Measurements from ENCODE around the gene NFATC3.
"Not testable (repeated sequence)": the region's sequence is repeated elsewhere in the genome, so short reads cannot be mapped to it uniquely, and the experiment has no call there.

The NFATC3 gene

DNA sequence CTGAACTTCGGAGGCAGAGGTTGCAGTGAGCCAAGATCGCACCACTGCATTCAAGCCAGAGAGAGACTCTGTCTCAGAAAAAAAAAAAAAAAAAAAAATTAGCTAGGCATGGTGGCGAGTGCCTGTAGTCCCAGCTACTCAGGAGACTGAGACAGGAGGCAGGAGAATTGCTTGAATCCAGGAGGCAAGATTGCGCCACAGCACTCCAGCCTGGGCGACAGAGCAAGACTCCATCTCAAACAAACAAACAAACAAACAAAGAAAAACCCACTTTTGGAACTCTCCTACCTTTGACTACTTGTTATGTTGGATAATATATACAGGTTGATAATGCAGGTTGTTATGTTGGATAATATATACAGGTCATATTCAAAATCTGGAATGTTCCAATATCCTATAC is 35.3 kb downstream of the NFATC3 start:
- not testable (repeated sequence) for DNase-seq (ENCODE audit: low read depth)

DNA sequence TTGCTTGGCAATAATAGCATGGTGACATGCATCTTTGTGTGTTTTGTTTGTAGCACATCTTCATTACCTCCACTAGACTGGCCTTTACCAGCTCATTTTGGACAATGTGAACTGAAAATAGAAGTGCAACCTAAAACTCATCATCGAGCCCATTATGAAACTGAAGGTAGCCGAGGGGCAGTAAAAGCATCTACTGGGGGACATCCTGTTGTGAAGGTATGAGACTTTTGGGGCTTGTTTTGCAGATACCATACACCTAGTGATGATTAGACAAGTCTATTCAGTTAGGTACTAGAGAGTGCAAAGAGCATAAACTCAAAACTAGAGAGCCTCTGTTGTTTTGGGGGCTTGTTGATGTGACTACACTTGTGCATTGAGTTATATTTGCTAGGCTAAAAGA is 41.2 kb downstream of the NFATC3 start:
- no peak for DNase-seq (ENCODE audit: low read depth)

DNA sequence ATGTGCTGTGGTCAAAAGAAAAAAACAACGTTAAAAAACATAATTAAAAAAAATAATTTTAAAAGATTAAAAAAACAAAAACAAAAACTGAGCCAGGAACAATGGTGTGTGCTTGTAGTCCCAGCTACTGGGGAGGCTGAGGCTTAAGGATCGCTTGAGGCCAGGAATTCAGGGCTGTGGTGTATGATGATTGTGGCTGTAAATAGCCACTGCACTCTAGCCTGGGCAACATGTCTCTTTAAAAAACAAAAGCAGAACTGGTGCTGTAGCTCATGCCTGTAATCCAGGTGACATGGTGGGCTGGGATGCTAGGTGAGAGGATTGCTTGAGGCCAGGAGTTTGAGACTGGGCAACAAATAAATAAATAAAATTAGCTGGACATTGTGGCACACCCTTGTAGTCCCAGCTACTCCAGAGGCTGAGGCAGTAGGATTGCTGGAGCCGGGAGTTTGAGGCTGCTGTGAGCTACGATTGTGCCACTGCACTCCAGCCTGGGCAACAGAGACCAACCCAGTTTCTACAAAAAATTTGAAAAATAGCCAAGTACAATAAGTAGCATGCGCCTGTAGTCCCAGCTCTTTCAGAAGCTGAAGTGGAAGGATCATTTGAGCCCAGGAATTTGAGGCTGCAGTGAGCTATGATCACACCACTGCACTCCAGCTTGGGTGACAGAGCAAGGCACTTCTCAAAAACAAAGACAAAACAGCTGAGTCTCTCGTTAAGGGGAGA is 43.6 kb downstream of the NFATC3 start:
- no peak for DNase-seq (ENCODE audit: low read depth)

DNA sequence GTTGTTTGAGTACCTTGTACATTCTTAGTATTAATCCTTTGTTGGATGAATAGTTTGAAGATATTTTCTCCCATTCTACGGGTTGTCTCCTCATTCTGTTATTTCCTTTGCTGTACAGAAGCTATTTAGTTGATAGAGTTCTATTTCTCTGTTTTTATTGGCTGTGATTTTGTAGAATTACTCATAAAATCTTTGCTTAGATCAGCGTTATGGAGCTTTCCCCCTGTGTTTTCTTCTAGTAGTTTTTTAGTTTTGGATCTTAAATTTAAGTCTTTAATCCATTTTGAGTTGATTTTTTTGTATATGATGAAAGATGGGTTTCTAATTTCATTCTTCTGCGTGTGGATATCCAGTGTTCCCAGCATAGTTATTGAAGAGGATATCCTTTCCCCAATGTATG is 45.4 kb downstream of the NFATC3 start:
- DNase-seq (ENCODE audit: low read depth): no peak

DNA sequence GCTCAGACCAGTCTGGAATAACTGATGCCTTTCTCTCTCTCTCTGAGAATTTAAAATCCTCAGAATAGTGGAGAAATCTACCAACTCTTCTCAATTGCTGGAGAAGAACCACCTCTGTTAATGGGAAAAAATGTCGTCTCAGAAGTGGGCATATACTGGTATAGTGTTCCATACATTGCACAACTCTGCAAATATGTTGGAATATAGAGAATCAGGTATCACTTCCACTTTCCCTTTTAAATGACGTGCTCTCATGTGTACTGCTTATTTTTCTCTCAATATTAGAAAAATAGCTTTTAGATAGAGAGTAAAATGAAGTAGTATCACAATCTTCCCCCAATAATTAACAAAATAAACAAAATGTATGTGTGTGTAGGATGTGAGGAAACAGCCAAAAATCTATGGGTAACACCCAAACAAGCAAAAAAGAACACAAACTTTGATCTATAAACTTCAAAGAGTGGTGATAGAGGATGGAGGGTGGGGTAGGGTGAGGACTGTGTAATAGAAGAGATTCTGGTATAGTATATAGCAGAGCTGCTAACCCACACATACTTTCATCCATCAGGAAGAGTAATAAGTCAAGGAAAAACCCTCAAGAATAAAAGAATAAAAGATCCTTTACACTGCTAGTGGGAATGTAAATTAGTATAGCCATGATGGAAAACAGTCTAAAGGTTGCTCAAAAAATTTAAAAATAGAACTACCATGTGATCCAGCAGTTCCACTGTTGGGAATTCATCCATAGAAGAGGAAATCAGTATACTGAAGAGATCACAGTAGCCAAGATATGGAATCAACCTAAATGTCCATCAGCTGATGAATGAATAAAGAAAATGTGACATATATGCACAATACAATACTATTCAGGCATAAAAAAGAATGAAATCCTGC is 46.9 kb downstream of the NFATC3 start:
- DNase-seq (ENCODE audit: low read depth): no peak

DNA sequence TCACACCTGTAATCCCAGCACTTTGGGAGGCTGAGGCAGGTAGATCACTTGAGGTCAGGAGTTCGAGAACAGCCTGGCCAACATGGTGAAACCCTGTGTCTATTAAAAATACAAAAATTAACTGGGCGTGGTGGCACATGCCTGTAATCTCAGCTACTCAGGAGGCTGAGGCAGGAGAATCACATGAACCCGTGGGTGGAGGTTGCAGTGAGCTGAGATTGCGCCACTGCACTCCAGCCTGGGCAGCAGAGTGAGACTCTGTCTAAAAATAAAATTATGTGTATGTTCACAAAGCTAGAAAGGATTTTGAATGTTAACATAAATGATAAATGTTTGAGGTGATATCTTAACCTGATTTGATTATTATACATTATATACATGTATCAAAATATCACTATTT is 47.8 kb downstream of the NFATC3 start:
- not testable (repeated sequence) for DNase-seq (ENCODE audit: low read depth)

DNA sequence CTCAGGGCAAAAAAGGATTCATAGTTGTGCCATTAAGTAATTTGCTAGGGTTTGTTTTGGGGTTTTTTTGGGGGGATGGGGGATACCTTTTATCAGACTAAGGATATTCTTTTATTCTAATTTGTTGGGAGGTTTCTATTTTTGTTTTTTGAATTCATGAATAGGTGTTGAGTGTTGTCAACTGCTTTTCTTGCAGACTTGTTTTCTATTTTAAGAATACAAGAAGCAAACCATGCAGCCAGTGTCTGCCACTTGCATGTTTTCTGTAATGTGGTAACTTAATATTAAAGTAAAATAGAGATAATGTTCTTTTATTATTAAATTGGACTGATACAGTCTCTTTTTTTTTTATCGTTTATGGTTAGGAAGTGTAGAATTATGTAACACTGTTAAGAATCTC is 49.5 kb downstream of the NFATC3 start:
- no peak for DNase-seq (ENCODE audit: low read depth)

DNA sequence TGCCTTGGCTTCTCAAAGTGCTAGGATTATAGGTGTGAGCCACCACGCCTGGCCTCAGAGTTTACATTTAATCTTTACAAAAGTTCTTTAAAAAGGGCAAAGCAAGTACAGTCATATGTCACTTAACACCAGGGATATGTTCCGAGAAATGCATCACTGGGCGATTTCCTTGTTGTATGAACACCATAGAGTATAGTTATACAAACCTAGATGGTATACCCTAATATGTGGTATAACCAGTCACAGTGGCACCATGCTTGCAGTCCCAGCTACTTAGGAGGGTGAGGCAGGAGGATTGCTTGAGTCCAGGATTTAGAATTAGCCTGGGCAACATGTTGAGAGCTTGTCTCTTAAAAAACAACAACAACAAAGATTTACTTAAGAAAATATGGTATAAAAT is 51.3 kb downstream of the NFATC3 start:
- DNase-seq (ENCODE audit: low read depth): no peak

DNA sequence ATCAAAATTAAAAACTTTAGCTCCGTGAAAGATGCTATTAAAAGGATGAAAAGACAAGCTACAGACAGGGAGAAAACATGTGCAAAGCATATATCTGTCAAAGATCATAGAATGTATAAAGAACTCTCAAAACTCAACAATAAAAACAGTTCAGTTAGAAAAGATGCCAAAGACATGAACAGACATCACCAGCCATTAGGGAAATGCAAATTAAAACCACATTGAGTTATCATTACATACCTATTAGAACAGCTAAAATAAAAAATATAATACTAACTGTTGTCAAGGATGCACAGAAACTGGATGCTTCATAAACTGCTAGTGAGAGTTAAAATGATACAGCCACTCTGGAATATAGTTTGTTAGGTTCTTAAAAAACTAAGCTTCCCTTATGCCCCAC is 58.8 kb downstream of the NFATC3 start:
- DNase-seq (ENCODE audit: low read depth): no peak

DNA sequence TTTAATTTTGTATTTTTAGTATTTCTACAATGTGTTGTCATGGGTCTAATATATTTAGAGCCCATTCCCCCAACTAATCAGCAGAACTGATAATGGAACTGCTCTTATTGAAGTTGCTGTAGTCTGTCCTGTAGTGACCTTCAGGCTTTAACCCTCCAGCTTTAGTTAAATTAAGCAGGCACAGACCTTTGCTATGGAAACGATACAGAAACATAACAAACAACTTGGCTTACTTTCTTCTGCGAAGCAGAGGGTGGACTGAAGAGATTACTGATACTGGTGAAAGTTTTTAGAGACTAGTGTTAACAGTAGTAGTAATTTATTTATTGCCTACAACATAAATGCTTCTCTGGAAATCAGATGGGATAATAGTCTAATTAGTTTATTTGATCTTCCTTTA is 61.4 kb downstream of the NFATC3 start:
- no peak for DNase-seq (ENCODE audit: low read depth)

DNA sequence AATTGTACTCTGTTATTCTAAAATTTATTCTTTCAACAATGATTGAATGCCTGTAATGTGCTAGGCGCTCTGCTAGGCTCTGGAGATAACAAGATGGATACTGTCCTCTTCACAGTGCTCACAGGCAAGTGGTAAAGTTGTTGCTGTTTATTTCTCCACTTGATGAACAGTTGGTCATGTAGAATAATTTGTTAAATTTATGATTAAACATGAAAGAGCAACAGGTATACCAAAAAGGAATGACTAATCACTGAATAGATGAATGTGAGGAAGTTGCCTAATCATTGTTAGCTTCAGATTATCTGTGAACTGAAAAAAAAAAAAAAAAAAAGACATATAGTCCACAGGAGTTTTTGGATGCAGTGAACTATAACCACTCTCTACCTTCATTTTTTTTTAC is 62.3 kb downstream of the NFATC3 start:
- DNase-seq (ENCODE audit: low read depth): no peak

DNA sequence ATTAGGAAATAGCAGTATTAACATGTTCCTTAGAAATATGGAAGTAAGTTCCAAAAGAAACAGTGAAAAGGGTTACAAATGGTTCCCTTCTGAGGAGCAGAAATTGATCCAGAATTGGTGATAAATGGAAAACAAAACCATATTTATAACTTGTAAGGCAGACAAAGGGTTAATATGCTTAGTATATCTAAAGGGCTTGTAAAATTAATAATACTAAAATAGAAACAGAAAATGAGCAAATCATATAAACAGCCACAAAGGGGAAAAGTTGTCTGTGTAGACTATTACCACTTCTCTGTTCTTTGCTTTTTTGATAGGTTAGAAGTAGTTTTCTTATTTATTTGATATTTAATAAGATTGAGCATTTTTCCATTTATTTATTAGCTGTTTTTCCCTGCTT is 64.4 kb downstream of the NFATC3 start:
- DNase-seq (ENCODE audit: low read depth): no peak

DNA sequence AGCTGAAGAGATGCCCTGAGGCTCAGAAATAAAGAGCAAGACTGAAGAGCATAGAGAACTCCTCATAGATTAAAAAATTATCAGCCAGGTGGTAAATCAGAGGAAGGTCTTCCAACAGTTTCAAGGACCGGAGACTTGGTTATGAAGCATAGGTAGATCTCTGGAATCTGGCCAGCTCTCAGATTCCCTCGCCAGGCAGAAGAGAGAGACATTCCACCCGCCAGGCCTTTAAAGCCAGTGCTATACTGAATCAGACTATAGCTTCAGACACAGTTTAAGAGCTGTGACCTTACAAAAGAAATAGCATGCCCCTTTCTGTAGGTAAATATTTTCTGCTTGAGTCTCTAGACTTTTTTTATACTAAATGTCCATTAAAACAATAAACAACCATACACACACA is 70.3 kb downstream of the NFATC3 start:
- DNase-seq (ENCODE audit: low read depth): no peak

DNA sequence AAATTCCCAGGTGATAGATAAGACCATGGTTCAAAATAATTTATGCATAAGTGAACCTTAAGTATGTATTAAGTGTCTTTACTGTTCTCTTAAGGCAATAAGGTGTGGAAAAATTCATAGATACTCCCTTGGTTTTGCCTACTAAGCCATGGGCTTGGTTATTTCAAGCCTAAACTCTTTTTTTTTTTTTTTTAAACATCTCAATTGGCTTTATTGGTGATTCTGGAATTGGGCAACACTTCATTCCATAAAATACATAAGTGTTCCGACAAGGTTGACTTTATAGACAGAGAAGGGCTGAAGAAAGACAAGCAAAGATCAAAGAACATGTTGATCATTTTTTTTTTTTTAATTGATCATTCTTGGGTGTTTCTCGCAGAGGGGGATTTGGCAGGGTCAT is 77.2 kb downstream of the NFATC3 start:
- DNase-seq (ENCODE audit: low read depth): no peak

DNA sequence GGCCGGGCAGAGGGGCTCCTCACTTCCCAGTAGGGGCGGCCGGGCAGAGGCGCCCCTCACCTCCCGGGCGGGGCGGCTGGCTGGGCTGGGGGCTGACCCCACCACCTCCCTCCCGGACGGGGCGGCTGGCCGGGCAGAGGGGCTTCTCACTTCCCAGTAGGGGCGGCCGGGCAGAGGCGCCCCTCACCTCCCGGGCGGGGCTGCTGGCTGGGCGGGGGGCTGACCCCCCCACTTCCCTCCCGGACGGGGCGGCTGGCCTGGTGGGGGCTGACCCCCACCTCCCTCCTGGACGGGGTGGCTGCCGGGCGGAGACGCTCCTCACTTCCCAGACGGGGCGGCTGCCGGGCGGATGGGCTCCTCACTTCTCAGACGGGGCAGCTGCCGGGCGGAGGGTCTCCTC is 78.1 kb downstream of the NFATC3 start:
- DNase-seq (ENCODE audit: low read depth): not testable (repeated sequence)

DNA sequence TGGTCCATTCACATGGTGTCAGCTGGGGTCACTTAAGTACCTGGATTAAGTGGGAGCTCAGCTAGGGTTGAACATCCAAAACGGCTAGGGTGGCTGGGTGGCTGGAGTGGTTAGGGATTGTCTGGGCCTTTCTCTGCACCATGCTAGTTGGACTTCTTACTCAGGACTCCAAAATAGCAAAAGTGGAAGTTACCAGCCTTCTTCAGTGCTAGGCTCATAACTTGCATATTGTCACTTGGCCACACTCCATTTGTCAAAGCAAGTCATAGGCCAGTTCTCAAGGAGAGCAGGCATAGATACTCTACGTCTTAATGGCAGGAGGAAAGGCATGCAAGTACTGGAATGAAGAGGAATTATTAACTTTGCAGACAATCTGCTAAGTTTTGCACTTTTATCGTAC is 81.1 kb downstream of the NFATC3 start:
- DNase-seq (ENCODE audit: low read depth): no peak

DNA sequence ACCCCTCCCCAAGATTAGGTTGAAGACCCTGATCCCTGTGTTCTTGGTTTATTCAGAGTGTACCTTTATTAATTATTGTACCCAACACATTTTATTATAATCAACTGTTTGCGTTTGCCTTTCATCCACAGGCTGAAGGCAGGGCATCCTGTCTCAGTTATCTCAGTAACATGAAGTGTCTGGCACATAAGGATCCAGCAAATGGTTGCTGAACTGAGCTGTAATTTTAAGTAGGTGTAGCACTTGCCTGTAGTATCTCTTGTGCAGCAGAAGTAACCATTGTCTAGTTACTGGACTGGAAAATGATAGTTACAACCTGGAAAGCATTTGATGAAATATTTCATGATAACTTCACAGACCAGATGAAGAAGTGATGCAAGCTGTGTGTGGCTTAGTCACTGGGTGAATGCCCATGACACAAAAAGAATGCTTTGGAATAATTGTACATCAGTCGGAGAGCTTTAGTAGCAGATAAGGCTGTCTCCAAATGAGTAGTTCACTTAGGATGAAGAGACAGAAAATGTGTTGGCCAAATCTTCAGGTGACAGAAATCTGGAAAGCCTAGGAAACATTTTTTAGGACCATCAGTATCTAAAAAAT is 94.1 kb downstream of the NFATC3 start:
- DNase-seq (ENCODE audit: low read depth): no peak

DNA sequence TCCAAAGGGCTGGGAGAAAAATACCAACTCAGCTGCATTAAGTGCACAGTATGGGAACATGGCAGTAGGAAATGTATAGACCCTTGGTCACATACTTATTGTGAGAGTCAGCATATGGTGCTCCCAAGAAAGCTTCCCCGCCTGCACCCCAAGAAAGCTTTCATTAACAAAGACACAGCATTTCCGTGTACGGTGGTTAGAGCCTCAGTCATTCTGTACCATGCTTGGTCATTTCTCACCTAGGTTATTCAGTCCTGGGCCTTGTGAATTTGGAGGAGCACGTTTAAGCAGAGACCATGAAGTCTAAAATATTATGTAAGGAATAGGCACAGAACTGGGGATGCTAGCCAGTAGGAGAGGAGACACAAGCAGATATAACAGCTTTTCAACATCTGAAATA is 94.7 kb downstream of the NFATC3 start:
- no peak for DNase-seq (ENCODE audit: low read depth)

DNA sequence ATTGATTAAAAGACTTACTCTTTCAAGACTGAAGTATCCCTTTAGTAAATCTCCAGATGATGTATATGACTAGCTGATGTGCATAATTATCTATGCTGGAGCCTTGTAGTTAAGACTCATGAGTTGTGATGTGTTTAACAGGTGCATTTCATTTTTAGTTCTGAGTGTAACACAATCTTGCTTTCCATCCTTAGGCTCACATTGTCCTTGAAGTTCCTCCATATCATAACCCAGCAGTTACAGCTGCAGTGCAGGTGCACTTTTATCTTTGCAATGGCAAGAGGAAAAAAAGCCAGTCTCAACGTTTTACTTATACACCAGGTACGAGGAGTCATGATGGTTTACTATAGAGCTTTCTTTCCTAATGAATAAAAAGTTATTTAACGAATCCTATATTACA is 97.9 kb downstream of the NFATC3 start:
- no peak for DNase-seq (ENCODE audit: low read depth)

DNA sequence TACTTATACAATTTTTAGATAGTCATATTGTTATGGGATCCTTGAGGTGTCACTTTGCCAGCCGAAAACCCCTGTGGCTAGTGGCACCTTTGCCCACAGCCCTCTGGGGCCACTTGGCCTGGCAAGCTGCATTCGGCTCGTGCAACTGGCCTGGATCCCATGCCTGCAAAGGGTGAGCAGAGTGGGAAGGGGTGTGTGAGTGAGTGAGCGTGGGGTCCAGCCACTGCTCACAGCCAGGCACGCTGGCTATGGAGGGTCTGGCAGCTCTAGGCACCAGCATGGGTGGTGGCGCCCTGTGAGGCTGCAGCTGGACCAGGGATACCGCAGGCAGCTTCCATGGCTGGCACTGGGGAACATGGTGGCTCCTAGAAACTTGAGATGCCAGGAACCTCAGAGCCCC is 101.7 kb downstream of the NFATC3 start:
- no peak for DNase-seq (ENCODE audit: low read depth)

DNA sequence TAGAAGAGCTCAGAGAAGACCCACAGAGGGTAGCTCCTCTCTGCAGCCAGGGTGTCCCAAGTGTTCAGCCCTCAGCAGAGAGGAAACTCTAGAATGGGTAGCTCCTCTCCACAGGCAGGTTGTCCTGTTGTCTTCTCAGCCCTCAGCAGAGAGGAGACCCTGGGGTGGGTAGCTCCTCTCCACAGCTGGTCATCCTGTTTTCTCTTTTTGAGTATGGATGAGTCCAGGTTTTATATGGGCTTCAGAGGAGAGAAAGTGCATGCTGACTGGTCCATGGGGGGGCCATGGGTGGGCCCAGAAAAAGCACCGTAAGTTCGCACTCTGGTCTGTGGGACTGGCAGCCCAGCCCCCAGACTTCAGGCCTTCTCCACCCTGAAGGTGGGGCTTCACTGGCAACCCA is 102.3 kb downstream of the NFATC3 start:
- no peak for DNase-seq (ENCODE audit: low read depth)

DNA sequence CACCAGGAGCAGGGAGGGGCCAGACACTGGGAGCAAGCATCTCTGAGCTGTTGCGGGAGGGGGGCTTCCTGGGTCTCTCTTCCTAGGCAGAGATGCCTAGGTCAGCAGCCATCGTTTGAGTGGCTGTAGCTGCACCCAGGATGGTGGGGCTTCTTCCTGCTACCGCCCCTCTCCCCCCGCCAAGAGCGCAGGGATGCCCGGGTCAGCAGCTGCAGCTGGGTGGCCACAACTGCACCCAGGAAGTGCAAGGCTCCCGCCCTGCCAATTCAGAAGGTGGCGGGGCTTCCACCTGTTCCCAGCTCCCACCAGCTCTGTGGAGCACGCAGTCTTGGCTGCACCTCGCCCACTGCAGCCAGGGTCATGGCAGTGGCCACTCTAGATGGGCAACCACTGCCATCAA is 103.0 kb downstream of the NFATC3 start:
- no peak for DNase-seq (ENCODE audit: low read depth)

DNA sequence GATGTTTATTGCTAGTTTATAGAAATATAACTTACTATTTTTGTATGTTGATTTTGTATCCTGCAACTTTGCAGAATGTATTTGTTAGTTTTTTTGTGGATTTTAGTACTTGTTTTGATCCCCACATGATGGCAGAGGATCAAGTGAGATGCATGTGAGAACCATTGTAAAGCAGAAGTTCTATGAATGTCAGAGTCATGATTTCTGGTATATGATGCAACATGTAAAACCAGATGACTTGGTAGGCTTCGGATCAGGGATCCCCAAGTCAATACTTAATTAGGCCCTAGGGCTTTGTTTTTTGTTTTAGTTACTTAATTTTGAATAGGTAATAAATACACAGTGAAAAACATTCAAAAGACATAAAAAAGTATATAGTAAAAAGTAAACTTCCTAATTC is 104.9 kb downstream of the NFATC3 start:
- DNase-seq (ENCODE audit: low read depth): no peak

Measured in activated T-helper 1 cell treated with Interleukin-2 at 50 U/mL for 16 hours (primary cell).